GM12872 (cell line): Measurements from ENCODE around the gene CDYL2.

ENCODE experiments used
- CTCF ChIP-seq: IDR thresholded peaks from 3 replicates; pipeline ENCODE4 v1.5.1; 2011; ENCODE audit warnings: low read depth, mild to moderate bottlenecking, low read length, moderate library complexity; ENCODE audit not compliant: insufficient read depth

Gene CDYL2

DNA sequence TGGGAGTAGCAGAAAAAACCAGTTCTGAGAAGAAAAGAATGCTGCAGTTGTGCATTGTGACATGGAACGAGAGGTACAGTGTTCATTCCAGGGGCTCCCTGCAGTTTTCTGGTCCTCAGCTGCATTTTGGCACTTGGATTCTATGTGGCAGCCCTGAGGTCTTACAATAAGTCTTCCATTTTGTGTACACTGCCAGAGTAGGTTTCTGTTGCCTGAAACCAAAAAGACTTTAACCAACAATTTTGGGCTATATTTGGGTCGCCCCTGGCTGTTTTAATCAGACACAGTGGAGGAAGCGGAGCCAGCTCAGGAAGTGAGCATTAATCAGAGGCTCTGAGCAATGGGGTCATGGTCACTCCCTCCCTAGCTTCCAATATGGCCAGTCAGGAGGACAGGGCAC lies 247.9 kb downstream of the CDYL2 start:
- TF ChIP-seq CTCF: no peak

DNA sequence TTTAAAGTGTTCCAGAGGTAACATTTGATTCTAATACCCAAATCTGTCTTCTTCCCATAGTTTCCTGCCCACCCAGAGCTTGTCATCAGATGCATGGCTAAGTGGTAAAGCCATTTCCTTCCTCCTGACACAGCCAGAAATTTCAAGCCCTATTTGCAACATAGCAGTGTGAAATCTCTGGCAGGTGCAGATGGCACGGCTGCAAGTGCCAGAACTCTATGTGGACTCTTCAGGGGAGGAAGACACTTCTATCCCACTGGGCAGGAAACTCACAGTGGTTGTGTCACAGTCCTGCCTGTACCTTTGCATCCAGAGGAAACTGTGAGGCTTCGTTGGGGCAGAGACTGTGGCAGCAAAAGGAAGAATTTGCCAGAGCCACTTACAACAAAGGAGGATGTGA lies 250.4 kb downstream of the CDYL2 start:
- no peak for TF ChIP-seq CTCF

DNA sequence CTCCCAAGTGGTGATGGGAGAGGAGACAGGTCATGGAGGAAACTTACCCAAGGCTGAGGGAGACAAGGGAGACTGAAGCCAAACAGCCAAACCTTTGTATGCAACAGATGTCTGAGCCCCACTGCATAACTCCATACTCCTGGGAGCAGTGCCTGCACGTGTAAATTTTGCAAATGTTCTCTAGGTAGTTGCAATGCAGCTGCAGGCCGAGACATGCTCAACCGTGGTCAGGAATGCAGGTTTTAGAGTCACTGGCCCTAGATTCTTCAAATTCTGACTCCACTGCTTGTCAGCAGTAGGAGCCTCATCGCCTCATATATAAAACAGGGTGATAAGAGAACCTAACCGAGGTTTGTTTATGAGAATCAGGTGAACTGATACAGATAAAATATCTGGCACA lies 252.1 kb downstream of the CDYL2 start:
- no peak for TF ChIP-seq CTCF
